H9 (cell line): Measurements from ENCODE around the gene ARMS2. TPM values are rescaled to one million over a fixed set of nuclear protein-coding genes. Genes with fewer than 3 reads are reported as not detected.

Source experiments
- DNase-seq: peaks from one replicate; pipeline ENCODE4 v3.0.0-alpha.2; 2017
- H2AFZ ChIP-seq: one replicate; pipeline ENCODE4 v1.6.1; 2013; ENCODE audit warnings: mild to moderate bottlenecking, low read length, control low read depth, moderate library complexity
- H2AK5ac ChIP-seq: 2 replicates; pipeline ENCODE4 v1.6.1; 2013; ENCODE audit warnings: low read length, control low read depth, mixed read lengths; ENCODE audit not compliant: insufficient read length
- H2BK120ac ChIP-seq: one replicate; pipeline ENCODE4 v1.6.1; 2013; ENCODE audit warnings: low read depth, mild to moderate bottlenecking, low read length, control low read depth, inconsistent platforms; ENCODE audit not compliant: poor library complexity, severe bottlenecking
- H2BK12ac ChIP-seq: 2 replicates; pipeline ENCODE4 v1.6.1; 2013; ENCODE audit warnings: low read length, control low read depth, mixed read lengths, low read depth; ENCODE audit not compliant: insufficient read length
- H2BK15ac ChIP-seq: 2 replicates; pipeline ENCODE4 v1.6.1; 2013; ENCODE audit warnings: low read depth, low read length, control low read depth
- H2BK20ac ChIP-seq: one replicate; pipeline ENCODE4 v1.6.1; 2013; ENCODE audit warnings: low read depth, mild to moderate bottlenecking, low read length, control low read depth, inconsistent platforms; ENCODE audit not compliant: poor library complexity, severe bottlenecking
- H2BK5ac ChIP-seq: 2 replicates; pipeline ENCODE4 v1.6.1; 2013; ENCODE audit warnings: low read length, control low read depth, mixed read lengths; ENCODE audit not compliant: insufficient read length
- H3K14ac ChIP-seq: 2 replicates; pipeline ENCODE4 v1.6.1; 2013; ENCODE audit warnings: low read length, control low read depth; ENCODE audit not compliant: insufficient read depth
- H3K18ac ChIP-seq: 2 replicates; pipeline ENCODE4 v1.6.1; 2013; ENCODE audit warnings: low read depth, mild to moderate bottlenecking, mixed read lengths, low read length, control low read depth; ENCODE audit not compliant: insufficient read length
- H3K23ac ChIP-seq: 2 replicates; pipeline ENCODE4 v1.6.1; 2013; ENCODE audit warnings: low read length, control low read depth, mixed read lengths, low read depth; ENCODE audit not compliant: insufficient read length
- H3K23me2 ChIP-seq: 2 replicates; pipeline ENCODE4 v1.6.1; 2013; ENCODE audit warnings: low read depth, mild to moderate bottlenecking, mixed read lengths, low read length, control low read depth; ENCODE audit not compliant: insufficient read length, poor library complexity, severe bottlenecking
- H3K27ac ChIP-seq: 2 replicates; pipeline ENCODE4 v1.5.1; 2013; ENCODE audit warnings: low read length, control low read depth, mixed read lengths, low read depth; ENCODE audit not compliant: insufficient read length
- H3K27me3 ChIP-seq: 2 replicates; pipeline ENCODE4 v1.6.1; 2013; ENCODE audit warnings: low read length, control low read depth, inconsistent platforms; ENCODE audit not compliant: insufficient read depth
- H3K4ac ChIP-seq: 2 replicates; pipeline ENCODE4 v1.6.1; 2013; ENCODE audit warnings: low read depth, mild to moderate bottlenecking, control low read depth, inconsistent platforms, low read length, moderate library complexity
- H3K4me1 ChIP-seq: 2 replicates; pipeline ENCODE4 v1.6.1; 2013; ENCODE audit warnings: low read length, control low read depth, inconsistent platforms; ENCODE audit not compliant: insufficient read depth
- H3K4me2 ChIP-seq: 2 replicates; pipeline ENCODE4 v1.6.1; 2013; ENCODE audit warnings: low read length, control low read depth, mixed read lengths; ENCODE audit not compliant: insufficient read length, insufficient read depth
- H3K56ac ChIP-seq: 2 replicates; pipeline ENCODE4 v1.6.1; 2013; ENCODE audit warnings: low read depth, mild to moderate bottlenecking, mixed read lengths, low read length, control low read depth; ENCODE audit not compliant: insufficient read length
- H3K79me1 ChIP-seq: 2 replicates; pipeline ENCODE4 v1.6.1; 2013; ENCODE audit warnings: low read depth, mild to moderate bottlenecking, moderate library complexity, low read length, control low read depth, inconsistent platforms; ENCODE audit not compliant: insufficient read depth, poor library complexity, severe bottlenecking
- H3K79me2 ChIP-seq: 2 replicates; pipeline ENCODE4 v1.6.1; 2013; ENCODE audit warnings: low read length, control low read depth, inconsistent platforms; ENCODE audit not compliant: insufficient read depth
- H3K9ac ChIP-seq: 2 replicates; pipeline ENCODE4 v1.6.1; 2013; ENCODE audit warnings: low read length, control low read depth, mixed read lengths; ENCODE audit not compliant: insufficient read length; ENCODE audit errors: extremely low read depth
- H3K9me3 ChIP-seq: one replicate; pipeline ENCODE4 v1.6.1; 2013; ENCODE audit warnings: low read depth, low read length, inconsistent platforms; ENCODE audit not compliant: control insufficient read depth
- H3T11ph ChIP-seq: one replicate; pipeline ENCODE4 v1.6.1; 2013; ENCODE audit warnings: mild to moderate bottlenecking, low read length, control low read depth, inconsistent platforms
- H4K20me1 ChIP-seq: one replicate; pipeline ENCODE4 v1.6.1; 2013; ENCODE audit not compliant: control insufficient read depth, insufficient read length, insufficient read depth
- H4K5ac ChIP-seq: 2 replicates; pipeline ENCODE4 v1.6.1; 2013; ENCODE audit warnings: low read depth, mild to moderate bottlenecking, mixed read lengths, low read length, control low read depth; ENCODE audit not compliant: insufficient read length
- H4K8ac ChIP-seq: replicated peaks from 2 replicates; pipeline ENCODE4 v1.6.1; 2013; ENCODE audit warnings: low read length, control low read depth, mixed read lengths, low read depth; ENCODE audit not compliant: insufficient read length
- H4K91ac ChIP-seq: 2 replicates; pipeline ENCODE4 v1.6.1; 2013; ENCODE audit warnings: low read depth, mild to moderate bottlenecking, moderate library complexity, mixed read lengths, low read length, control low read depth; ENCODE audit not compliant: insufficient read length
- H3K27ac Mint-ChIP-seq, 3 experiments: 2 replicates in 2 of 3; 3 replicates in 1 of 3; pipeline ENCODE4 v1.8.0; 2020 to 2021; ENCODE audit warnings: mixed read lengths in 3 of 3, mild to moderate bottlenecking in 1 of 3, moderate library complexity in 1 of 3
- H3K27me3 Mint-ChIP-seq: 2 replicates; pipeline ENCODE4 v1.8.0; 2021; ENCODE audit warnings: low read depth, mild to moderate bottlenecking, moderate library complexity, mixed read lengths
- H3K36me3 Mint-ChIP-seq, 3 experiments: 2 replicates in 2 of 3; 3 replicates in 1 of 3; pipeline ENCODE4 v1.8.0; 2020 to 2021; ENCODE audit warnings: low read depth in 3 of 3, mixed read lengths in 3 of 3; ENCODE audit not compliant: insufficient read depth in 1 of 3
- H3K4me1 Mint-ChIP-seq, 2 experiments: 2 replicates each; pipeline ENCODE4 v1.8.0; 2020; ENCODE audit warnings: mixed read lengths in 2 of 2
- H3K4me3 Mint-ChIP-seq, 2 experiments: 2 replicates in 1 of 2; 3 replicates in 1 of 2; pipeline ENCODE4 v1.8.0; 2020 to 2021; ENCODE audit warnings: mild to moderate bottlenecking in 2 of 2, mixed read lengths in 2 of 2, moderate library complexity in 1 of 2
- H3K9me3 Mint-ChIP-seq, 2 experiments: 2 replicates in 1 of 2; 3 replicates in 1 of 2; pipeline ENCODE4 v1.8.0; 2020; ENCODE audit warnings: mild to moderate bottlenecking in 2 of 2, mixed read lengths in 2 of 2, moderate library complexity in 1 of 2
- CTCF ChIP-seq: fragments of 200-600 bp; sonication (generic); conservative IDR thresholded peaks from 3 replicates; pipeline ENCODE4 v1.8.0; 2021; ENCODE audit warnings: antibody characterized with exemption, mild to moderate bottlenecking
- WGBS: extraction: QIAGEN DNeasy Blood & Tissue Kit; methylation state at CpG from one replicate; pipeline ENCODE4 v1.1.7; 2013; ENCODE audit warnings: missing lambda C conversion rate, low lambda C conversion rate, mixed read lengths; ENCODE audit not compliant: insufficient read length; ENCODE audit errors: extremely low coverage; 5-methylcytosine and 5-hydroxymethylcytosine counted together
- total RNA-seq: library from RNA; stranded (reverse); gene quantifications from 2 replicates; pipeline ENCODE4 v1.2.1, GENCODE V29; 2021

ARMS2 gene
- total RNA-seq, 1 experiment from 2014 or later, result not detected

DNA sequence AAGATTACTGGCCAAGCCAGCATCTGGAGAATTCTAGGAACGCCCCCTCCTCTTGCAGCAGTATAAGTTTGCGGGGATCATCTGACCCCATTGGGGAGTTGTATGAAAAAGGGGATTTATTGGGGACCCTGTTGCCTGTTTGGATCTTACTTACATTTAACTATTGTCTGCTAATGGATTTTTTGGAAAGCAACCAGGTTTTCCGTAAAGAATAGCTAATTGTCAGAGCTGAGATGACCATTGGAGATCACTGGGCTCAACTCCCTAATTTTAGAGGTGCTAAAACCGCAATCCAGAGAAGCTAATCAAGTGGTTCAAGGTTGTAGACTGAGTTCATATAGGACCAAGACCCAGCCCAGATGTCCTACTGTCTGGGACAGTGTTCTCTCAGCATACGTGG is 45.7 kb downstream of the ARMS2 start:
- H3T11ph ChIP-seq, result no peak overlapping the region
- no CpG with 5 or more reads among the region's 5 CpGs for WGBS
- H4K20me1 ChIP-seq, result no peaks in the 10 kb centered on the region
- H2BK120ac ChIP-seq, result no peak overlapping the region
- Mint-ChIP-seq H3K27ac (no peak overlapping the region), H3K4me1 (peaks cover 1 to 3% of the 10 kb centered on the region in 2 experiments; a peak in 3 of 4 replicates), H3K36me3 (peaks cover 0 to 1% (median 0%) of the 10 kb centered on the region in 3 experiments; a peak in 1 of 7 replicates), H3K9me3 (no peaks in the 10 kb centered on the region), H3K4me3 (no peak overlapping the region), H3K27me3 (peaks cover 2% of the 10 kb centered on the region; the same call in 1 of the 2 replicates)
- no peak for TF ChIP-seq CTCF
- H2AFZ ChIP-seq, result no peak overlapping the region
- H3K9me3 ChIP-seq, result no peaks in the 10 kb centered on the region
- no peaks in the 10 kb centered on the region for H3K79me1 ChIP-seq
- no peak overlapping the region for H3K14ac ChIP-seq
- no peak overlapping the region for H3K4me2 ChIP-seq
- H2BK15ac ChIP-seq, result no peak overlapping the region
- no peak overlapping the region for H3K4ac ChIP-seq
- DNase-seq, result no peak
- H3K18ac ChIP-seq, result no peak overlapping the region
- H4K5ac ChIP-seq, result no peak overlapping the region
- H3K79me2 ChIP-seq, result no peaks in the 10 kb centered on the region
- H3K4me1 ChIP-seq, result no peaks in the 10 kb centered on the region
- no peak overlapping the region for H3K27ac ChIP-seq
- H3K23me2 ChIP-seq, result no peaks in the 10 kb centered on the region
- no peak overlapping the region for H4K8ac ChIP-seq
- H2BK5ac ChIP-seq, result no peak overlapping the region
- no peak overlapping the region for H2BK12ac ChIP-seq
- H3K27me3 ChIP-seq, result no peaks in the 10 kb centered on the region
- no peak overlapping the region for H2BK20ac ChIP-seq
- no peak overlapping the region for H3K9ac ChIP-seq
- no peak overlapping the region for H3K23ac ChIP-seq
- H4K91ac ChIP-seq, result no peak overlapping the region
- no peak overlapping the region for H3K56ac ChIP-seq
- H2AK5ac ChIP-seq, result no peak overlapping the region
